AG04449 (cell line): Measurements from ENCODE around the gene UBE2G1.
"Not testable (repeated sequence)": the region's sequence is repeated elsewhere in the genome, so short reads cannot be mapped to it uniquely, and the experiment has no call there.

Experiments
- CTCF ChIA-PET: fragments of 350-600 bp; formaldehyde crosslinking; extraction: SDS; loops from one replicate; lab custom pipeline; 2021; ENCODE audit warnings: antibody characterized with exemption; lab: Yijun Ruan, JAX
- POLR2A ChIA-PET: fragments of 400-600, 350-600 bp; formaldehyde crosslinking; extraction: SDS; loops from one replicate; lab custom pipeline; 2020; ENCODE audit warnings: antibody characterized with exemption, inconsistent platforms; lab: Yijun Ruan, JAX
- DNase-seq: peaks from one replicate; pipeline ENCODE4 v3.0.0-alpha.2; 2010; ENCODE audit warnings: low read depth, low spot score
- H3K4me3 ChIP-seq: 2 replicates; pipeline ENCODE4 v1.5.1; 2011; ENCODE audit warnings: low read depth, mild to moderate bottlenecking, control low read depth, low read length
- TF ChIP-seq, protein P1 (sequence below): IDR thresholded peaks from one replicate; pipeline ENCODE4 v1.5.1; 2011; ENCODE audit warnings: mild to moderate bottlenecking, moderate library complexity, low read length, control low read depth, inconsistent platforms; ENCODE audit not compliant: insufficient read depth; ENCODE audit errors: missing control alignments

The UBE2G1 gene

DNA sequence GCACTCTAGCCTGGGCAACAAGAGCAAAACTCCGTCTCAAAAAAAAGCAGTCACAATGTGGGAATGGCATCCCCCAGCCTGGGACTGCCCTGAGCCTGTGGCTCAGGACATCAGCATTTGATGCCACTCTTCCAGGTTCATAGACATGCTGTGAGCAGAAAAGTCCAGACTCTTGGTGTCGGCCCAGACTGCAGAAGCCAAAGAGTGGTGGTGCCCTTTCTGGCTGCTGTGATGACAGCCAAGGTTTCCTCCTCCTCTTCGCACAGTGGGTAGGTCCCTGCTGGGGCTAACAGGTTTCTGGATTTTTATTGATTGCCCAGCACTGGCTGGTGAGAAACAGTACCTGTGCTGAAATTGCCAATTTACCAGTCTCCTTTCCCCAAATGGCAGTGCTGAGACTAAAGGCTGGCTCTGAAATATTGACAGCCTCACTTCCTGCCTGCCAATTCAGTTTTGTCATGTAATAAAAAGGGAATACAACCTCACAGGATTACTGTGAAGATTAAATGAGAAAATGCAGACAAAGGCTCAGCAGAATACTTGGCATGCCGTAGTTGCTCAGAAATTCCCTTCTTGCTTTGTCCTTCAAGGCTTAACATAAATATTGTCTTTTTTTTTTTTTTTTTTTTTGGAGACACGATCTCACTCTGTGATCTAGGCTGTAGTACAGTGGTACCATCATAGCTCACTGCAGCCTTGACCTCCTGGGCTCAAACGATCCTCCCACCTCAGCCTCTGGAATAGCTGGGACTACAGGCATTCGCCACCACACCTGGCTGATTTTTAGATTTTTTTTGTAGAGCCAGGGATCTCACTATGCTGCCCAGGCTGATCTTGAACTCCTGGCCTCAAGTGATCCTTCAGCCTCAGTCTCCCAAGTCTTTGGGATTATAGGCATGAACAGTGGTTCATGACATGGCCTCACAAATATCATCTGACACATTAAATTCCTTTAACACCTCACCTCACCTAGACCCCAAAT lies 15.5 kb upstream of the UBE2G1 start:
- ChIA-PET CTCF (no interaction called here), POLR2A (no interaction called here)
- H3K4me3 ChIP-seq: no peak overlapping the region
- TF ChIP-seq, protein P1, sequence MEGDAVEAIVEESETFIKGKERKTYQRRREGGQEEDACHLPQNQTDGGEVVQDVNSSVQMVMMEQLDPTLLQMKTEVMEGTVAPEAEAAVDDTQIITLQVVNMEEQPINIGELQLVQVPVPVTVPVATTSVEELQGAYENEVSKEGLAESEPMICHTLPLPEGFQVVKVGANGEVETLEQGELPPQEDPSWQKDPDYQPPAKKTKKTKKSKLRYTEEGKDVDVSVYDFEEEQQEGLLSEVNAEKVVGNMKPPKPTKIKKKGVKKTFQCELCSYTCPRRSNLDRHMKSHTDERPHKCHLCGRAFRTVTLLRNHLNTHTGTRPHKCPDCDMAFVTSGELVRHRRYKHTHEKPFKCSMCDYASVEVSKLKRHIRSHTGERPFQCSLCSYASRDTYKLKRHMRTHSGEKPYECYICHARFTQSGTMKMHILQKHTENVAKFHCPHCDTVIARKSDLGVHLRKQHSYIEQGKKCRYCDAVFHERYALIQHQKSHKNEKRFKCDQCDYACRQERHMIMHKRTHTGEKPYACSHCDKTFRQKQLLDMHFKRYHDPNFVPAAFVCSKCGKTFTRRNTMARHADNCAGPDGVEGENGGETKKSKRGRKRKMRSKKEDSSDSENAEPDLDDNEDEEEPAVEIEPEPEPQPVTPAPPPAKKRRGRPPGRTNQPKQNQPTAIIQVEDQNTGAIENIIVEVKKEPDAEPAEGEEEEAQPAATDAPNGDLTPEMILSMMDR: no peak
- DNase-seq: no peak

DNA sequence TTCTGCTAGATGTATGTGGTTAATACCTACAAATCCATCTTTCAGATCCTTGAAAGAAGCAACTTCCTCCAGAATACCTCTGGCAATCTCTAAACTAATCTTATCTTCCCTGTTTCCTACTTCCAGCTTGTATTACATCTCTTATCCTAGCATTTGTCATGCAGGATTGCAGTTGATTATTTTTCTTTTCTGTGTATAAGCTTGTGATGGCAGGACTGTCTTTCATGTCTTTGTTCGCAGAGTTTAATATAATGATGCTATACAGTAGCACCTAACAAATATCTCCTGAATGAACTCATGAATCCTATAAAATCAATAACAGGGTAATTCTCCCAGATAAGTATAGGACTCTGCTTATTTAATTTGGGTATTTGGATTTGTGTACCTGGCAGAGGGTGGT lies 12.2 kb upstream of the UBE2G1 start:
- TF ChIP-seq, protein P1: no peak
- POLR2A ChIA-PET: no interaction called here

DNA sequence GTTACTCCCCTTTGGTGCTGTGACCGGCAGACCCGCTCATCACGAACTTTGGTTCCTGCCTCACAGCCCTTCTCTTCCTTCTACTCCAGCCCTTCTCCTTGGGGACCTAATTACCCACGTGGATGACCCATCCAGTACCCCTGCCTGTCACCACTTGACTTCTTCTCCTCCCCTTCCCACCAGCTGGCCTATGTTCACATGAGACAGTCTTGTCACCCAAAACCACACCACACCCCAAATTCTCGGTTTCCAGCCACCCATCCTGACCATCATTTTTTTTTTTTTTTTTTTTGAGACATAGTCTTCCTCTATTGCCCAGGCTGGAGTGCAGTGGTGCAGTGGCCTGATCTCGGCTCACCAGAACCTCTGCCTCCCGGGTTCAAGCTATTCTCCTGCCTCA lies 10.8 kb upstream of the UBE2G1 start:
- CTCF ChIA-PET, DNase-seq, H3K4me3 ChIP-seq, POLR2A ChIA-PET: not testable (repeated sequence)

More for the DNA sequence above, 12.2 kb upstream of the UBE2G1 start:
- DNase-seq: no peak
- CTCF ChIA-PET: interaction anchor here (1.5 kb wide), 1 partner anchor 162 kb away, joined by 6 read pairs; no protein-coding TSS in a partner anchor
- no peak overlapping the region for H3K4me3 ChIP-seq

DNA sequence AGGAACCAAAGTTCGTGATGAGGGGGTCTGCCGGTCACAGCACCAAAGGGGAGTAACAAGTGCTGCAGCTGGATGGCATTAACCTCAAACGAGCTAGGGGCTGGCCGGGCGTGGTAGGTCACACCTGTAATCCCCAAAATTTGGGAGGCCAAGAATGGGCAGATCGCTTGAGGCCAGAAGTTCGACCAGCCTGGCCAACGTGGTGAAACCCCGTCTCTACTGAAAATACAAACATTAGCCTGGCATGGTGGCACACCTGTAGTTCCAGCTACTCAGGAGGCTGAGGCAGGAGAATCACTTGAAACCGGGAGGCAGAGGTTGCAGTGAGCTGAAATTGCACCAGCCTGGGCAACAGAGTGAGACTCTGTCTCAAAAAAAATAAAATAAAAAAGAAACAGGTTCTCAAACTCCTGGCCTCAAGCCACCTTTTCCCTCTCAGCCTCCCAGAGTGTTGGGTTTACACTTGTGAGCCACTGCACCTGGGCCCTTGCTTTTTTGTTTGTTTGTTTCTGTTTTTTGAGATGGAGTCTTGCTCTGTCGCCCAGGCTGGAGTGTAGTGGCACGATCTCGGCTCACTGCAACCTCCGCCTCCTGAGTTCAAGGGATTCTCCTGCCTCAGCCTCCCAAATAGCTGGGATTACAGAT lies 9.4 kb upstream of the UBE2G1 start:
- DNase-seq, POLR2A ChIA-PET, CTCF ChIA-PET, H3K4me3 ChIP-seq: not testable (repeated sequence)

DNA sequence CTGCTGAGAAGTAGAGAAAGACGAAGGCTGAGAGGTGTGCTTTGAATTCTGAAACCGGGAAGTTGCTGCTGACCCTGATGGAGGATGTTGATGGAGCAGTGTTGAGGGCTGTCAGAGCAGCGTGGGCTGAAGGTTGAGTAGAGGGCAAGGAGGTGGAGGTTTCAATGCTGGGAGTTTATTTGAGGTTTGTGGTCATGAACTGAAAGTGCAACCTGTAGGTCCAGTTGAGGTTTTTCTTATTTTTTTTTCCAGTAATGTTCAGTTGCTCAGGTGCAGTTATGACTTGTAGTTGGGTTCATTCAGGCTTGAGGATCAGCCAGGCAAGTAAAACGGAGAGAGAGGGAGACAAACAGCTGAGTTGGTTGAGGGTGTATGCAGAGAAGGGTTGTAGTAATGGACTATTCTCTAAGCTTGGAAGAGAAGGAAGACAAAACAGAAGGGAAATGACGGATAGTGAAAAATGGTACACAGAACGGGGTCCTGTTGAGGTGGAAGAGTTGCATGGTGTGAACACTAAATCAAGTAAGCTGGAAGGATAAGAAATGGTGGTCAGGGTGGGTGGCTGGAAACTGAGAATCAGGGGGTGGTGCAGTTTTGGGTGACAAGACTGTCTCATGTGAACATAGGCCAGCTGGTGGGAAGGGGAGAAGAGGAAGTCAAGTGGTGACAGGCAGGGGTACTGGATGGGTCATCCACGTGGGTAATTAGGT lies 8.7 kb upstream of the UBE2G1 start:
- TF ChIP-seq, protein P1: no peak
- CTCF ChIA-PET: no interaction called here
- H3K4me3 ChIP-seq: no peak overlapping the region
- no peak for DNase-seq
- POLR2A ChIA-PET: no interaction called here

DNA sequence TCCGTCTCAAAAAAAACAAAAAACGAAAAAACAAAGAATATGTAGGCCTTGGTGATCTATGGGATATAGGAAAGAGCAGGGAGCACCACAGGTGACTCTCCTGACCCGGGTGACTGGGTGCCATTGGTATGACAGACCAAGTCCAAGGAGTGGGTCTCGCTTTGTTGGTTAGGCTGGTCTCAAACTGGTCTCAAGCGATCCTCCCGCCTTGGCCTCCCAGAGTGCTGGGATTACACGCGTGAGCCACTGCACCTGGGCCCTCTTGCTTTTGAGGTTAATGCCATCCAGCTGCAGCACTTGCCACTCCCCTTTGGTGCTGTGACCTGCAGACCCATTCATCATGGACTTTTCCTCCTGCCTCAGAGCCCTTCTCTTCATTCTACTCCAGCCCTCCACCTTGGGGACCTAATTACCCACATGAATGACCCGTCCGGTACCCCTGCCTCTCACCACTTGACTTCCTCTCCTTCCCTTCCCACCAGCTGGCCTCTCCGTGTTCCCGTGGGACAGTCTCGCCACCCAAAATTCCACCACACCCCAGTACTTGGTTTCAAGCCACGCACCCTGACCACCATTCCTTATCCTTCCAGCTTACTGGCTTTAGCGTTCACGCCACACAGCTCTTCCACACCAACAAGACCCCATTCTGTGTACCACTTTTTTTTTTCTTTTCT lies 3.2 kb upstream of the UBE2G1 start:
- DNase-seq: no peak
- POLR2A ChIA-PET: interaction anchor here (0.6 kb wide), 1 partner anchor 408 kb away, joined by 4 read pairs; no protein-coding TSS in a partner anchor
- TF ChIP-seq, protein P1: no peak
- H3K4me3 ChIP-seq: no peak overlapping the region
- CTCF ChIA-PET: interaction anchor here (0.6 kb wide), 1 partner anchor 61 kb away, joined by 3 read pairs; no protein-coding TSS in a partner anchor
